Measurements from ENCODE around the gene DBX1.
"Not testable (repeated sequence)": the region's sequence is repeated elsewhere in the genome, so short reads cannot be mapped to it uniquely, and the experiment has no call there.

Gene DBX1

GRCh38 chr11:20161230-20161918, 1.1 kb upstream of the DBX1 start:
- DNase-seq: no peak

- no peak for DNase-seq
These were observed 551 bp downstream of the DBX1 start for GRCh38 chr11:20159466-20160381.

GRCh38 chr11:20158597-20159257, 1.5 kb downstream of the DBX1 start:
- DNase-seq: no peak

- DNase-seq: no peak
These were observed 2.5 kb downstream of the DBX1 start for GRCh38 chr11:20157728-20158127.

GRCh38 chr11:20156876-20157613, 3.2 kb downstream of the DBX1 start:
- peak; percentile 26 to 38 for DNase-seq

- peak; percentile 52 to 60 for DNase-seq
These were observed 3.9 kb downstream of the DBX1 start for GRCh38 chr11:20156280-20156875.

- no peak for DNase-seq
These were observed 4.5 kb downstream of the DBX1 start for GRCh38 chr11:20155683-20156279.

- DNase-seq: no peak
These were observed 5.9 kb downstream of the DBX1 start for GRCh38 chr11:20154381-20154780.

GRCh38 chr11:20138707-20139106, 21.6 kb downstream of the DBX1 start:
- no peak for DNase-seq

- no peak for DNase-seq
These were observed 22.6 kb downstream of the DBX1 start for GRCh38 chr11:20137637-20138036.

GRCh38 chr11:20134991-20135736, 25.1 kb downstream of the DBX1 start:
- no peak for DNase-seq

- DNase-seq: no peak
These were observed 27.6 kb downstream of the DBX1 start for GRCh38 chr11:20132667-20133039.

GRCh38 chr11:20131788-20132666, 28.2 kb downstream of the DBX1 start:
- DNase-seq: peak; percentile 54 to 61

GRCh38 chr11:20129665-20130064, 30.6 kb downstream of the DBX1 start:
- DNase-seq: no peak

GRCh38 chr11:20128528-20128825, 31.8 kb downstream of the DBX1 start:
- DNase-seq: not testable (repeated sequence)

GRCh38 chr11:20127671-20128527, 32.4 kb downstream of the DBX1 start:
- DNase-seq: peak; percentile 83 to 84

GRCh38 chr11:20126724-20127123, 33.6 kb downstream of the DBX1 start:
- no peak for DNase-seq

GRCh38 chr11:20125927-20126326, 34.3 kb downstream of the DBX1 start:
- DNase-seq: no peak

GRCh38 chr11:20122131-20122530, 38.1 kb downstream of the DBX1 start:
- no peak for DNase-seq
